ENCODE results near the gene JAML.

- no peak for TF ChIP-seq CTCF (IDR thresholded peaks at IDR 0.05)
- no peak for TF ChIP-seq EZH2phosphoT487 (IDR thresholded peaks at IDR 0.05)
- TF ChIP-seq EZH2 (IDR thresholded peaks at IDR 0.05), result no peak
These were observed 819 bp downstream of the JAML start for GRCh38 chr11:118223992-118224391.
